ENCODE data around the gene PAFAH1B2.

DNA sequence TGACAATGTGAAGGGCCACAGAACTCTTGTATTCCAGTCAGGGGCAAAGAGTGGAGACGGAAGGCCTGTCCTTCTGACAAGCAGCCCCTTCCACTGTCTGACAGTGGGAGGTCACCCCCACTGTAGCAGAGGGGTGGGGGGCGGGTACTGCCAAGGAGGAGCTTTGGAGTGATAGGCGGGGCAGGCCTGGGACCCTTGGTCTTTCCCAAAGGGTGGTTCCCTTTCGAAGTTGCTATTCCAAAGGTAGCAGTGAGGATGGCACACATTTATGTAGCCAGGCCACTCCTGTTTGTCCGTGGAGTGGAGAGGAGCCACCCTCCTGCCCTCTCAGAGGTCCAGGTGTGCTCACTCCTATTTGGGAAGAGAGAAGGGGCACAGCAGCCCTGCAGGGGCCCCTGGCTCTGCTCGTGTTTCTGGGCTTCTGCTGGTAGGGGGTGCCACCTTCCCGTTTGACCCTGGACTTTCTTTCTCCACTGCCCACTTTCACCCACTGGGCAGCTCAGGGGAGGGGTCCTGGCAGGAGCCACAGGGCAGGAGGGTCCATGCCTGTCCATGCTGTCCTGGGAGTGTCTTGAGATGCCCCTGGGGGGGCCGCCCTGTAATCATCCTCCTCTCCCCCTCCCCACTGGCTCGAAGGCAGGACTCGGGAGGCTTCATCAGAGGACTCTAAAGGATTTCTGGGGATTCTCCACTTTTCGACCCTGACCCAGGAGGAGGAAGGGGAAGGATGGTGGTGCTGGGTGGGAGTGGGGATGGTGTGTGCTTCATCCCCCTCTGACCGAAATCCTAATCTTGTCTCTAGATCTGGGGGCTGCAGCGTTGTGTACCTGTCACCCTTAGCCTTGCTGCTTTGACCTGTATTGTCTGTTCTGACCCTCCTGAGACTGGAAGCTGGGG is 56.1 kb downstream of the PAFAH1B2 start:
- TF ChIP-seq POLR2A (IDR thresholded peaks at IDR 0.05) (peak in 1 of 2 donors; percentile 6), CTCF (IDR thresholded peaks at IDR 0.05 in 4 of 5, conservative IDR thresholded peaks at IDR 0.05 in 1 of 5) (no peak)
